Thymus (tissue), 11 donors: Measurements from ENCODE around the gene CCNQ. TPM values are rescaled to one million over a fixed set of nuclear protein-coding genes. Genes with fewer than 3 reads are reported as not detected.

ENCODE experiments used
- DNase-seq, 9 donors: peaks; one replicate each; pipeline ENCODE4 v3.0.0-alpha.2; 2013; ENCODE audit warnings: low spot score in 9 of 9, low read depth in 6 of 9, missing footprints in 1 of 9
- H3K27ac ChIP-seq, 2 donors: one replicate each; pipeline ENCODE4 v1.5.1; 2013; ENCODE audit warnings: control low read depth in 1 of 2, low read depth in 1 of 2, low read length in 1 of 2, mild to moderate bottlenecking in 1 of 2, moderate library complexity in 1 of 2
- H3K27me3 ChIP-seq, 2 donors: one replicate each; pipeline ENCODE4 v1.5.1; 2013; ENCODE audit warnings: low read length in 1 of 2; ENCODE audit not compliant: control insufficient read depth in 2 of 2, insufficient read depth in 1 of 2
- H3K36me3 ChIP-seq, 2 donors: one replicate each; pipeline ENCODE4 v1.5.1; 2013; ENCODE audit warnings: low read length in 1 of 2, mild to moderate bottlenecking in 1 of 2, moderate library complexity in 1 of 2; ENCODE audit not compliant: control insufficient read depth in 2 of 2, insufficient read depth in 2 of 2
- H3K4me1 ChIP-seq, 2 donors: one replicate each; pipeline ENCODE4 v1.5.1; 2013; ENCODE audit warnings: low read length in 2 of 2; ENCODE audit not compliant: control insufficient read depth in 2 of 2, insufficient read depth in 2 of 2
- H3K4me3 ChIP-seq, 2 donors: one replicate each; pipeline ENCODE4 v1.5.1; 2013; ENCODE audit warnings: low read length in 2 of 2, control low read depth in 1 of 2, mild to moderate bottlenecking in 1 of 2
- H3K9me3 ChIP-seq, 2 donors: one replicate each; pipeline ENCODE4 v1.5.1; 2013; ENCODE audit warnings: low read length in 1 of 2, mild to moderate bottlenecking in 1 of 2; ENCODE audit not compliant: control insufficient read depth in 2 of 2, insufficient read depth in 1 of 2
- WGBS: extraction: QIAGEN DNeasy Blood & Tissue Kit; methylation state at CpG from one replicate; pipeline ENCODE4 v1.1.7; 2013; 5-methylcytosine and 5-hydroxymethylcytosine counted together
- polyA plus RNA-seq: library from polyadenylated mRNA; stranded (reverse); fragments of 200-250 nt; gene quantifications from one replicate; pipeline ENCODE4 v1.2.3, GENCODE V29; 2013
- total RNA-seq: library from RNA; stranded (reverse); fragments of 120-200 nt; gene quantifications from one replicate; pipeline ENCODE4 v1.2.4, GENCODE V29; 2013
- donor health status: healthy.

The CCNQ gene
- total and polyA plus RNA-seq, 2 donors = 21.1 to 28.4 TPM

GRCh38 chrX:153595387-153595786 is 3.6 kb downstream of the CCNQ start:
- Histone ChIP-seq H3K27me3 (no peaks in the 10 kb centered on the region), H3K4me3 (no peak overlapping the region), H3K27ac (no peak overlapping the region), H3K36me3 (peaks cover 15 to 45% of the 10 kb centered on the region in 2 donors), H3K4me1 (peaks cover 0 to 8% of the 10 kb centered on the region in 2 donors), H3K9me3 (no peaks in the 10 kb centered on the region)
- DNase-seq = no peak
- 96% methylated on average over 11 of the region's 11 CpGs for WGBS

GRCh38 chrX:153593811-153594500 is 5.0 kb downstream of the CCNQ start:
- Histone ChIP-seq H3K27me3 (no peaks in the 10 kb centered on the region), H3K4me3 (no peak overlapping the region), H3K4me1 (peaks cover 0 to 4% of the 10 kb centered on the region in 2 donors), H3K27ac (no peak overlapping the region), H3K36me3 (peaks cover 15 to 52% of the 10 kb centered on the region in 2 donors), H3K9me3 (no peaks in the 10 kb centered on the region)
- 91% methylated on average over 22 of the region's 22 CpGs for WGBS
- DNase-seq = no peak

GRCh38 chrX:153592966-153593688 is 5.8 kb downstream of the CCNQ start:
- H3K4me3 ChIP-seq = no peak overlapping the region
- DNase-seq = no peak
- 98% methylated on average over 12 of the region's 12 CpGs for WGBS
- H3K9me3 ChIP-seq = no peaks in the 10 kb centered on the region
- no peak overlapping the region for H3K27ac ChIP-seq
- no peaks in the 10 kb centered on the region for H3K27me3 ChIP-seq
- H3K36me3 ChIP-seq = peaks cover 15 to 60% of the 10 kb centered on the region in 2 donors
- peaks cover 0 to 4% of the 10 kb centered on the region in 2 donors for H3K4me1 ChIP-seq

DNA sequence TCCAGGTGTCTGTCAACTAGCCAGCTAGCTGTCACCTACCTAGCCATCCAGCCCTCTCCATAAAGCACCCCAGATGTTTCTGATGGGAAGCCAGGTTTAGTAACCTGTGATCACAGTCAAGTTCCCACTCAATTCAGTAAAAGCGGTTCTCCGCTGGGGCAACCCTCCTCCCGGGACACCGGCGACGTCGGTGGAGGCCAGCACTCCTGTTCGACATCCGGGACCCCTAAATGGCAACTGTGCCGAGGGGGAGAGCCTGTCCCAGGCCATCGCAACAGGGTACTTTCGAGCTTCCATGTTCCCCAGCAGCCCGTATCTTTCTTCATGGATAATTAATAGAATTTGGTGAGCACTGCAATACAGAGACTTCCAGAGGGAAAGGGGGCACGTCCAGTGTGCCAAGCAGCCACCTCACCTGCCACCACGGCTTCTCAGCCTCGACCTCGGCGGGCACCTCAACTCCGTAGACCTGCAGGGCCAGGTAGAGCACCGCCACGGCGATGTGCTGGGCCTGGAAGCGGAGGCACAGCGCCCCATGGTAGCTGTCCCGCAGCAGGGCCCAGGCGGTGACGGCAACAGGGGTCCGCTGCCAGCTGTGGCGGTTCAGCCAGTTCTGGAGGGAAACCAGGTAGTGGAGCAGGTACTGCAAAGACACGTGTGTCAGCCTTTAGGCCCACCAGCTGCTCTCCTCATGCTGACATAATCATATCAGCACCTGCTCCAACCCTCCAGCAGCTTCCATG is 6.7 kb downstream of the CCNQ start:
- WGBS = 98% methylated on average over 30 of the region's 30 CpGs
- Histone ChIP-seq H3K36me3 (peaks cover 20 to 67% of the 10 kb centered on the region in 2 donors), H3K9me3 (no peaks in the 10 kb centered on the region), H3K4me1 (no peaks in the 10 kb centered on the region), H3K4me3 (no peak overlapping the region), H3K27me3 (no peaks in the 10 kb centered on the region), H3K27ac (no peak overlapping the region)
- no peak for DNase-seq

DNA sequence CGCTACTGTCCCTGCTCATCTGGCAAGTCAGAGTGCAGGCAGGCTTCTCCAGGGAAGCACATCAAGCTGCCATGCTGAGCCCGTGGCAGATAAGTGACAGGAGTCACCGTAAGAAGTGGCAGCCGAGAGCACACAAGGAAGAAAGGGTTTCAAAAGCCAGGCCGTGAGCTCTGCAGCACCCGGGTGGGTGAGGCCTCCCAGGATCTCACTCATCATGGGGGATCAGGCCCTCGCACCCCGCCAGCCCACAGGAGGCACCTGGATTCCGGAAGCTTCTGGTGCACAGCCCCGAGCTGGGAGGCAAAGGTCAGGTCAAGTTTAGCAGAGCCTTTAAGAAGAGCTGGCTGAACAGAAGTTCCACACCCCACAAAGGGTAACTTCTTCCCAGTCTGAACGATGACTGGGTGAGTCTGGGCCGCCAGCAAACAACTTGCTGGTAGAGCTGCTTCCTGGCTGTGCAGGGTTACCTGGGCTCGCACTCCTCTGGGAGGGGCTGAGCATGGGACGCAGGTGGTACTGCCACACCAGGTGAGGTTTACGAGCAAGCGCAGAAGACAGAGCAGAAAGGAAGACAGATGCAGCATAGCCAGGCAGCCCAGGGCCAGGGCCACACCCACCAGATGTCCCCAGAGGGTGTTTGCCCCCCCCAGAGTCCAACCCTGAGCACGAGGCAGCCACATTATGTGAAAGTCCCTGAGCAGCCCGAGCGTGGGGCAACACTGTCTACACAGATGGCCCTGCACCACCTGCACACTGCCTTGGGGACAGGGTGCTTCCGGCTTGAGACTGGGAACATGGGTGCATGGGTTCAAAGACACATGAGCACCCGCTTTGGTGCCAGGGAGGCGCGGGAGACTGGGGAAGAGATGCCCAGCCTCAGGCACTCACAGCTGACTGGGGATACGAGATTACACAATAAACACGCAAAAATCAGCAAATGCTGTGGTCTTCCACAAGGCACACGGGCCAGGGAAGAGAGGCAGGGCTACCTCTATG is 7.7 kb downstream of the CCNQ start:
- 96% methylated on average over 26 of the region's 26 CpGs for WGBS
- H3K36me3 ChIP-seq = peaks cover 26 to 71% of the 10 kb centered on the region in 2 donors
- no peak overlapping the region for H3K4me3 ChIP-seq
- H3K4me1 ChIP-seq = no peaks in the 10 kb centered on the region
- H3K27me3 ChIP-seq = no peaks in the 10 kb centered on the region
- H3K27ac ChIP-seq = no peak overlapping the region
- DNase-seq = no peak
- H3K9me3 ChIP-seq = no peaks in the 10 kb centered on the region

DNA sequence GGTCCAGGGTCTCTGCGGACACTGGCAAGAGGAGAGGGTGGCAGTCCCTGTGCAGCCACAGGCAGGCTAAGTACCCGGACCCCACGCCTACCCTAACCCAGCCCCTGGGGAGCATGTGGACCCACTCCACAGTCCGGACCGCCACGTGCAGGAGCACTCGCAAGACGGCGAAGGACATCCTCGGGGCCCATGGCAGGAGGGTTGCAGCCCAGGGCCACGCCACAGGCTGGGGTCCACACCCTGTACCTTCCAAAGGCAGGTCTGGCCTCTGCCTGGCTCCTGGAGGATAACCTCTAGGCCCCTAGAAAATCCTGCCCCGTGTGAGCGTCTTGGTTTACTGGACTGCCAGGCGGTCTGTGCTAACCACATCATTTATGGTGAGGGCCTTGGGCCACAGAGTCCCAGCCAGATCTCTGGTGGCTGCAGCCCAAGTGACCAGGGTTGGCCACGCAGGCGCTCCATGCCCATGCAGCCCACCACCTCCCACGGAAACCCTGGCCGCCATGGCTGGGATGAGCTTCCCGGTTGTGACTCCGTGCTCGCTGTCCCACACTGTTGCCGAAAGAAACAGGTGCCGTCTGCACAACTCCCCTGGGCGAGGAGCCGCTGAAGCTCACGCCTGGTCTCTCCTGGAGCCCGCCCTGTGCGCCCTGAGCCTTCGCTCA is 10.0 kb downstream of the CCNQ start:
- peaks cover 24 to 58% of the 10 kb centered on the region in 2 donors for H3K36me3 ChIP-seq
- H3K27ac ChIP-seq = no peak overlapping the region
- no peaks in the 10 kb centered on the region for H3K9me3 ChIP-seq
- WGBS = 98% methylated on average over 29 of the region's 29 CpGs
- H3K4me3 ChIP-seq = no peak overlapping the region
- H3K4me1 ChIP-seq = no peaks in the 10 kb centered on the region
- no peak for DNase-seq
- H3K27me3 ChIP-seq = no peaks in the 10 kb centered on the region

GRCh38 chrX:153588021-153588781 is 10.7 kb downstream of the CCNQ start:
- H3K9me3 ChIP-seq = no peaks in the 10 kb centered on the region
- H3K4me1 ChIP-seq = peaks cover 0 to under 1% of the 10 kb centered on the region in 2 donors
- H3K27ac ChIP-seq = no peak overlapping the region
- H3K4me3 ChIP-seq = no peak overlapping the region
- no peak for DNase-seq
- no peaks in the 10 kb centered on the region for H3K27me3 ChIP-seq
- H3K36me3 ChIP-seq = peaks cover 19 to 51% of the 10 kb centered on the region in 2 donors
- 97% methylated on average over 18 of the region's 18 CpGs for WGBS
